NCI-H345 (cell line): ENCODE data around the gene RAB33B.
"Not testable (repeated sequence)": the region's sequence is repeated elsewhere in the genome, so short reads cannot be mapped to it uniquely, and the experiment has no call there.

ENCODE experiments used
- DNase-seq: peaks from one replicate; lab custom pipeline; 2025; lab: John Stamatoyannopoulos, UW

RAB33B gene

GRCh38 chr4:139464512-139464911, 10.6 kb downstream of the RAB33B start:
- DNase-seq: not testable (repeated sequence)

GRCh38 chr4:139465922-139466321, 12.0 kb downstream of the RAB33B start:
- DNase-seq: no peak

DNA sequence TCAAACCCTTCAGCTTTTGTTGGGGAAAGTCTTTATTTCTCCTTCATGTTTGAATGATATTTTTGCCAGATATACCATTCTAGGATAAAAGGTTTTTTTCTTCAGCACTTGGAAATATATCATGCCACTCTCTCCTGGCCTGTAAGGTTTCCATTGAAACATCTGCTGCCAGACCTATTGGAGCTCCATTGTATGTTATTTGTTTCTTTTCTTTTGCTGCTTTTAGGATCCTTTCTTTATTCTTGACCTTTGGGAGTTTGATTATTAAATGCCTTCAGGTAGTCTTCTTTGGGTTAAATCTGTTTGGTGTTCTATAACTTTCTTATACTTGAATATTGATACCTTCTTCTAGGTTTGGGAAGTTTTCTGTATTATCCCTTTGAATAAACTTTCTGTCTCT, 14.8 kb downstream of the RAB33B start:
- DNase-seq: not testable (repeated sequence)

DNA sequence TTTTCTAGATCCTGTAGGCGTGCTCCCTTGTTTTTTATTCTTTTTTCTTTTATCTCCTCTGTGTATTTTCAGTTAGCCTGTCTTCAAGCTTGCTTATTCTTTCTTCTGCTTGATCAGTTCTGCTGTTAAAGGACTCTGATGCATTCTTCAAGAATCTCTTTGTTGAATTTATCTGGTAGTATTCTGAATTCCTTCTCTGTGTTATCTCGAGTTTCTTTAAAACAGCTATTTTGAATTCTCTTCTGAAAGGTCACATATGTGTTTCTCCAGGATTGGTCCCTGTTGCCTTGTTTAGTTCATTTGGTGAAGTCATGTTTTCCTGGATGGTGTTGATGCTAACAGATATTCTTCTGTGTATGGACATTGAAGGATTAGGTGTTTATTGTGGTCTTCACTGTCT, 15.3 kb downstream of the RAB33B start:
- DNase-seq: no peak

DNA sequence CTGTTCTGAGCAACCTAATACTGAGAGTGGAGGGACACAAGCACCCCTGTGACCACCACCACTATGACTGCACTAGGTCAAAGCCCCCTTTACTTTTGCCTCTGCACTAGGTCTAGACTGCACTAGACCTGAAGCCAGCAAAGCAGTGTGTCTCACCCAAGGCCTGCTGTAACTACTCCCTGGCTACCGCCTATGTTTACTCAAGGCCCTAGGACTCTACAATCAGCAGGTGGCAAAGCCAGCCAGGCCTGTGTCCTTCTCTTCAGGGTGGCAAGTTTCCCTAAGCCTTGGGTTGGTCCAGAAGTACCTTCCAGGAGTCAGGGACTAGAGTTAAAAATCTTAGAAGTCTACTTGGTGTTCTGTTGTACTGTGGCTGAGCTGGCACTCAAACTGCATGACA, 15.9 kb downstream of the RAB33B start:
- no peak for DNase-seq

- DNase-seq: no peak
These were observed 16.4 kb downstream of the RAB33B start for GRCh38 chr4:139470295-139470694.

DNA sequence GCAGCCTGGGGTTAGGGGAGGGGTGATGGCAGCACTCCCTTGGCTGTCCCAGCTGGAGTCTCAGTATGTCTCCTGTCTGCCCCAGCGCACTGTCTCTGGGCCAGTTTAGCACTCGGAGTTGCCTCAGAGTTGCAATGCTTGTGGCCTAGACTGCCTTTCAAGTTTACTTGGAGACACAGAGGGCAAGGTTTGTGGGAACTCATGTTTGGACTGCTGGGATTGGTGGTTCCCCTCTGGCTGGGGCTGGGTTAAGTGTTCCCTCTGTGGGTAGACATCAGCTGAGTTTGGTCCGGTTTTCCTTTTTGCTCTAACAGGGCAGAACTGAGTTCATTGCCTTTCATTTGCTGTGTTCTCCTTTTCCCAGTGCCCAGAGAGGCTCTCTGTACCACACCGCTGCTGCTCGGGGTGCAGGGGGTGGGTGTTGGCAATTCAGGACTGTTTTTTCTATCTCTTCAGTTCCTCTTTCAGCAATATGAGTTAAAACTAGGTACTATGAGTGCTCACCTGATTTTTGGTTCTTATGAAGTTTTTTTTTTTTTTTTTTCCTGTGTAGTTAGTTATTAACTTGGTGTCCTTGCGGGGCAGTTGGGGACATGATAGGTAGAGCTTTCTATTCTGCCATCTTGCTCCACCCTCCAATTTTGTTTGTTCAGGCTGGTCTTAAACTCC, 17.2 kb downstream of the RAB33B start:
- no peak for DNase-seq

DNA sequence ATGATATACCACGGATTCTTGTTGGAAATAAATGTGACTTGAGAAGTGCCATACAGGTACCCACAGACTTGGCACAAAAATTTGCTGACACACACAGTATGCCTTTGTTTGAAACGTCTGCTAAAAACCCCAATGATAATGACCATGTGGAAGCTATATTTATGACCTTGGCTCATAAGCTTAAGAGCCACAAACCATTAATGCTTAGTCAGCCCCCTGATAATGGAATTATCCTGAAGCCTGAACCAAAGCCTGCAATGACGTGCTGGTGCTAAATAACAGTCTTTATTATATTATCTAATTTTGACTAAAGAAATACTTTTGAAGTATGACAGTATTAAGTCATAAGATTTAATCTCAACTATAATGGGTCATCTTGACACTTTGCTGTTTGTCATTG, 18.9 kb downstream of the RAB33B start:
- no peak for DNase-seq

GRCh38 chr4:139476363-139476762, 22.4 kb downstream of the RAB33B start:
- no peak for DNase-seq

DNA sequence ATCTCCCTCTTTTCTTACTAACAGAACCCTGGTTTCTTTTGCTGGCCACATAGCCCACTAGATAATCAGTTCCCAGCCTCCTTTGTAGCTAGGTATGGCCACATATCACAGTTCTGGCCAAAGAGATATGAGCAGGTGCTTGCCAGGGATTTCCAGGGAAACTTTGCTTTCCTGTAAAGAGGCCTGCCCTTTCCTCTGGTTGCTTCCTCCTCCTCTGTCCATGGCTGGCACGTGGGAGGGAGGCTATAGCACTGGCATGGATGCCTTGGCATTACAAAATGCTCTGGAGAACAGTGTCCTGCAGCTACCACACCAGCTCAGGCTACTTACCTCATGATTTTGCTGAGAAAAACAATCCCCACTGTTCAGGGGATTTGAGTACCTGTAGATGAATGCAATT, 27.5 kb downstream of the RAB33B start:
- DNase-seq: no peak

- DNase-seq: no peak
These were observed 29.1 kb downstream of the RAB33B start for GRCh38 chr4:139483000-139483399.

DNA sequence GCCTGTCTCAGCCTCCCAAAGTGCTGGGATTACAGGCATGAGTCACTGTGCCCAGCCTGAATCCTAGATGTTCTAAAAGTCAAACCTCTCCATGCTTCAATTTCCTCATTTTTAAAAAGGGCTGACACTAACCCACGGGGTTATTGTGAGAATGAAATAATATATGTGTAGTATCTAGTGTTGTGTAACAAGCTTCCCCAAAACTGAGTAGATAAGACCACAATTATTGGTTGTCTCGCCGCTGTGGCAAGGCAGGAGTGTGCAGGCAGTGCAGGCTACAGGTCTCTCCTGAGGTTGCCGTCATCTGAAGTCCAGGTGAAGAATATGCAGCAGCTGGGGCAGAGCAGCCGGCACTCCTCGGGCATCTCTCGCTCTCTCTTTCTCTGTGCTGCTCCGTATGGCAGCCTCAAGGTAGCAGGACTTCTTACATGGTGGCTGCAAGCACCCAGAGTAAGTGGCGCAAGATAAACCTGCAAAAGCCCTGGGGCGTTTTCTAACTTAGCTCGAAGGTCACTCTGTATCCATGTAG, 30.9 kb downstream of the RAB33B start:
- DNase-seq: no peak

GRCh38 chr4:139488442-139488841, 34.5 kb downstream of the RAB33B start:
- no peak for DNase-seq

DNA sequence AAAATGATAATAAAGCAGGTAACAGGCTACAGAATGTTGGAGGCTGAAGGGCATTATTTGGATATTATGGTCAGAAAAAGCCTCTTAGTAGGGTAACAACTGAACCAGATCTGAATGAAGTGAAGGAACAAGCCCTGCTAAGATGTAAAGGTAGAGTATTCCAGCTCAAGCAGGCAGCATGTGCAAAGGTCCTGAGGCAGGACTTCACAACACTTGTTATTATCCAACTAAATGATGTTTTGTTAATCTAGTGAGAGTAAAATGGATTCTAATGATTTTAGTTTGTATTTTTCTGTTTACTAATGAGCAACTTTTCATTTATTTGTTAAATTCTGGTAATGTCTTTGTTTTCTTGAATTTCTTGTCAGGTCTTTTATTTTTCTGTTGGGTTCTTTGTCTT, 35.7 kb downstream of the RAB33B start:
- no peak for DNase-seq

DNA sequence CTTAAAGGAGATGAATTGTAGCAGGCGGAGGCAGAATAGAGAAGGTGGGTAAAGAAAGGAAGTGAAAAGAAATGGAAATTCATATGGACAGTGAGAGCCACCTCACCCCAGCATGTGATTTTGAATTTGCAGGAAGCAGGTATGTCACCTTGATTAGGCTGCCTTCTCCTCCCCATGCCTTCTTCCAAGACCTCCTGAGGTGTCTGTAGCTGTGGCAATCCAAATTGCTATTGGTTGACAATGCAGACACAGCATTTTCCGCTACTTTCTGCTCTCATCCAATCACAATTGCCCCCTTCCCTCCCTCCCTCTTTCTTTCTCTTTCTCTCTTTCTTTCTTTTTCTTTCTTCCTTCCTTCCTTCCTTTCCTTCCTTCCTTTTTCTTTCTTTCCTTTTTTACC, 38.5 kb downstream of the RAB33B start:
- DNase-seq: no peak

DNA sequence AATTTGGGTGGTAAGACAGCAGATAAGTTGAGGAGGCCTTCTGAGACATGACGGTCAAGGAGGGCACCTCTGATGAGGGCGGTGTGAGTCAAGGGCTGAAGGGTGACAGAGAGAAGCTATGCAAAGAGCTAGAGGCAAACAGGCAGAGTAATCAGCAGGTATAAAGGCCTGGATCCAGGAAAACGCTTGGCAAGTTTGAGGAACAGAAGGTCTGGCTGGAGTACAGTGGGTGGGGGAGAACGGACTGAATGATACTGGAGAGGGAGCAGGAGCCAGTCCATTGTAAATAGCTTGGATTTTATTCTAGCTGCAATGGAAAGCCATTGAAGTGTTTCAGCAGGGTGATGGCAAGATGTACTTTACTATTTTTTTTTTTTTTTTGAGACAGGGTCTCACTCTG, 39.3 kb downstream of the RAB33B start:
- no peak for DNase-seq

DNA sequence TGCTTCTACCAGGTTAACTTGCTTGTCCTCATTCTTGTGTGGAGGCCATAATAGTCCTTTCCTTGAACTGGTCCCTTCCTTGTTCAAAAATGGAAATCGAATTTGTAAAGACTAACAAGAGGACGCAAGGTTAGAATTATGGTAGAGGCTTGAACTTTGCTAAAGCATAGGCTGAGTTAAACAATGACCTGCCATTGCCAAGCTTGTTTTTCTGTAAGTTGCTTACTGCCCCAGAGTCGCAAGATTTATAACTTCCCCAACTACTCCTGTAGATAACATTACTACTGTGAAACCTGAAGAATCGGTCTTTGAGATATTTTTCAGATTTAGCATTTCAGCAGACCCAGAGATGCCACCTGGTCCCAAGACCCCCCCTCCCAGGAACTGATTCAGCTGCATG, 45.3 kb downstream of the RAB33B start:
- DNase-seq: no peak

GRCh38 chr4:139501117-139501516, 47.2 kb downstream of the RAB33B start:
- no peak for DNase-seq

GRCh38 chr4:139501527-139501926, 47.6 kb downstream of the RAB33B start:
- DNase-seq: no peak

GRCh38 chr4:139501927-139502899, 48.3 kb downstream of the RAB33B start:
- no peak for DNase-seq

DNA sequence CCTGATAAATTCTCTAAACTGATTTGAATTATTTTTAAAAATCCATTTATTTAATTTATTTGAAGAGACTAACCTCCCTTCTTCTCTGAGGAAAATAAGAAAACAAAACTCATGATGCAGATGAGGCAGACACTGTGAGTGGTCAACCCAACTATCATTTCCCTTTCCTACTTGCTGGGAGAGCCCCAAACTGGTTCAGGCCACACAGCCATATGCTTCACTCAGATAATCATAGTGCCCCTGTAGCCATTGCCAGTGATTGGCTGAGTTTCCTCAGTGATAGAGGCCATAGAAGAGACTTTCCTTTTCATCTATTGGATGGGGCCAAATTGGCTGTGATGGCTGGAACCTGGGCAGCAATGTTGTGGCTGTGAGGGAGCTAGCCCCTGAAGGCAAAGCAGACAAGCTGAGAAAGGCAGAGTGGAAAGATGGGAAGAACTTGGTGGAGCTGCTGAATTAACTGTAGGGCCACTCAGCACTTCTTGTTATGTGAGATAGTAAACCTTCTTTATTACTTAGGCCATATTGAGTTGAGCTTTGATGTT, 49.8 kb downstream of the RAB33B start:
- DNase-seq: no peak

DNA sequence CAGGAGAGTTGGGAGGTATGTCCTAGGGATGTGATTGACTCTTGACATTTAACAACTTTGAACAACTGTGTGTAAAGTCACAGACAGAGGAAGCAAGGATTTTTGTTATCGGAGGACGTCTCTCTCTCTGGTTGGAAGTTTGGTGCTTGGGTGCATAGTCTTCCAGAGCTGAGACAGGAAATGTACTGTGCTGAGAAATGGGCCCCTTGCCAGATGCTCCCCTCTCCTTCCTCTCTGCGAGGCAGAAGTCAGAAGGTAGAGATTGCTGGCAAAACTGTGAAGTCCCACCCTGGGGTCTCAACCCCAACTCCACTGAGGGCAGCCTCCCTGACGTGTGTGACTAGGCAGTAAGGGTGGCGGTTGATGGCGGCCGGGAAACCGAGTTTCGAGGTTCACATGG, 52.9 kb downstream of the RAB33B start:
- no peak for DNase-seq
